GM23338 (cell line): Measurements from ENCODE around the gene GSC2. TPM values are rescaled to one million over a fixed set of nuclear protein-coding genes. Genes with fewer than 3 reads are reported as not detected.

Experiments
- ATAC-seq: fragments of 200-7000 bp; cut with Tn5 transposase; 3 replicates; pipeline ENCODE4 v1.9.1; 2020
- DNase-seq: peaks from one replicate; pipeline ENCODE4 v3.0.0-alpha.2; 2015; ENCODE audit warnings: low spot score
- H2AFZ ChIP-seq: fragments of 200-600 bp; sonication (generic); 2 replicates; pipeline ENCODE4 v1.8.0; 2016; ENCODE audit warnings: antibody characterized with exemption, mild to moderate bottlenecking, moderate library complexity
- H3F3A ChIP-seq: fragments of 200-600 bp; sonication (generic); replicated peaks from 2 replicates; pipeline ENCODE4 v1.8.0; 2017; ENCODE audit warnings: antibody characterized with exemption, mixed run types, low read depth
- H3K27ac ChIP-seq: fragments of 200-600 bp; sonication (generic); 2 replicates; pipeline ENCODE4 v1.6.1; 2016; ENCODE audit warnings: low read depth
- H3K27me3 ChIP-seq: fragments of 200-600 bp; sonication (generic); 2 replicates; pipeline ENCODE4 v1.8.0; 2016; ENCODE audit warnings: mild to moderate bottlenecking, mixed run types, moderate library complexity; ENCODE audit not compliant: insufficient read depth
- H3K36me3 ChIP-seq: fragments of 200-600 bp; sonication (generic); 2 replicates; pipeline ENCODE4 v1.8.0; 2016; ENCODE audit warnings: mild to moderate bottlenecking; ENCODE audit not compliant: insufficient read depth
- H3K4me1 ChIP-seq: fragments of 200-600 bp; sonication (generic); 2 replicates; pipeline ENCODE4 v1.8.0; 2016; ENCODE audit warnings: mild to moderate bottlenecking, moderate library complexity; ENCODE audit not compliant: insufficient read depth
- H3K4me2 ChIP-seq: fragments of 200-600 bp; sonication (generic); 2 replicates; pipeline ENCODE4 v1.7.1; 2017; ENCODE audit warnings: mixed run types
- H3K4me3 ChIP-seq: fragments of 200-600 bp; sonication (generic); 2 replicates; pipeline ENCODE4 v1.6.1; 2016; ENCODE audit warnings: mixed run types
- H3K79me2 ChIP-seq: fragments of 200-600 bp; sonication (generic); replicated peaks from 2 replicates; pipeline ENCODE4 v1.8.0; 2017; ENCODE audit warnings: mild to moderate bottlenecking; ENCODE audit not compliant: insufficient read depth
- H3K9me2 ChIP-seq: fragments of 200-600 bp; sonication (generic); 2 replicates; pipeline ENCODE4 v1.8.0; 2017; ENCODE audit not compliant: insufficient read depth
- H4K20me1 ChIP-seq: fragments of 200-600 bp; sonication (generic); replicated peaks from 2 replicates; pipeline ENCODE4 v1.8.0; 2017; ENCODE audit warnings: mild to moderate bottlenecking; ENCODE audit not compliant: insufficient read depth
- H3K27ac Mint-ChIP-seq: 2 replicates; pipeline ENCODE4 v1.8.0; 2020; ENCODE audit warnings: inconsistent platforms, mild to moderate bottlenecking, moderate library complexity, mixed read lengths
- H3K27me3 Mint-ChIP-seq: 3 replicates; pipeline ENCODE4 v1.8.0; 2022; ENCODE audit warnings: low read depth, mild to moderate bottlenecking, moderate library complexity, mixed read lengths, inconsistent platforms; ENCODE audit not compliant: insufficient read depth, poor library complexity
- H3K36me3 Mint-ChIP-seq: 3 replicates; pipeline ENCODE4 v1.8.0; 2021; ENCODE audit warnings: low read depth, mild to moderate bottlenecking, inconsistent platforms, moderate library complexity, mixed read lengths
- H3K4me1 Mint-ChIP-seq: 3 replicates; pipeline ENCODE4 v1.8.0; 2020; ENCODE audit warnings: mild to moderate bottlenecking, inconsistent platforms, mixed read lengths
- H3K4me3 Mint-ChIP-seq: 3 replicates; pipeline ENCODE4 v1.8.0; 2021; ENCODE audit warnings: moderate library complexity, mild to moderate bottlenecking, inconsistent platforms, mixed read lengths
- H3K9me3 Mint-ChIP-seq: 3 replicates; pipeline ENCODE4 v1.8.0; 2020; ENCODE audit warnings: moderate library complexity, mild to moderate bottlenecking, inconsistent platforms, mixed read lengths
- CREB1 ChIP-seq: fragments of 250-450 bp; sonication (Bioruptor Pico); IDR thresholded peaks from 2 replicates; pipeline ENCODE4 v1.5.0; 2020; ENCODE audit warnings: low read depth, mild to moderate bottlenecking, moderate library complexity
- ETS1 ChIP-seq: IDR thresholded peaks from 2 replicates; pipeline ENCODE4 v1.6.1; 2016; ENCODE audit warnings: antibody characterized with exemption
- EZH2 ChIP-seq: fragments of 200-600 bp; sonication (generic); IDR thresholded peaks from one replicate; pipeline ENCODE4 v1.8.0; 2017; ENCODE audit warnings: antibody characterized with exemption, mild to moderate bottlenecking, low read depth; ENCODE audit not compliant: unreplicated experiment
- EZH2phosphoT487 ChIP-seq: fragments of 200-600 bp; sonication (generic); IDR thresholded peaks from one replicate; pipeline ENCODE4 v1.8.1; 2018; ENCODE audit warnings: antibody characterized with exemption; ENCODE audit not compliant: unreplicated experiment
- JUNB ChIP-seq: IDR thresholded peaks from one replicate; pipeline ENCODE4 v1.6.1; 2016; ENCODE audit warnings: antibody characterized with exemption; ENCODE audit not compliant: unreplicated experiment
- NANOG ChIP-seq: IDR thresholded peaks from 2 replicates; pipeline ENCODE4 v1.6.1; 2016; ENCODE audit warnings: antibody characterized with exemption, borderline replicate concordance
- POLR2AphosphoS5 ChIP-seq: IDR thresholded peaks from 2 replicates; pipeline ENCODE4 v1.6.1; 2016; ENCODE audit warnings: antibody characterized with exemption, low read depth
- REST ChIP-seq: IDR thresholded peaks from one replicate; pipeline ENCODE4 v1.6.1; 2018; ENCODE audit warnings: antibody characterized with exemption; ENCODE audit not compliant: unreplicated experiment
- STAT1 ChIP-seq: IDR thresholded peaks from one replicate; pipeline ENCODE4 v1.6.1; 2016; ENCODE audit warnings: antibody characterized with exemption; ENCODE audit not compliant: unreplicated experiment
- ZNF114 ChIP-seq: fragments of 250-450 bp; sonication (Bioruptor Pico); IDR thresholded peaks from 2 replicates; pipeline ENCODE4 v1.5.0; 2020; ENCODE audit warnings: mild to moderate bottlenecking, moderate library complexity
- ZNF331 ChIP-seq: fragments of 250-450 bp; sonication (Bioruptor Pico); IDR thresholded peaks from 2 replicates; pipeline ENCODE4 v1.5.0; 2020; ENCODE audit warnings: low read depth, mild to moderate bottlenecking, moderate library complexity
- ZNF462 ChIP-seq: fragments of 250-450 bp; sonication (Bioruptor Pico); IDR thresholded peaks from 2 replicates; pipeline ENCODE4 v1.5.0; 2020; ENCODE audit warnings: mild to moderate bottlenecking, moderate library complexity
- polyA plus RNA-seq: library from polyadenylated mRNA; unstranded; fragments of >200 nt; fragmentation: Nextera tagmentation; extraction: Ambion mirVana; gene quantifications from 2 replicates; pipeline ENCODE4 v1.2.1, GENCODE V29; 2016
- total RNA-seq: library from RNA; depleted of rRNA; stranded (reverse); fragments of >200 nt; shearing (Covaris generic); gene quantifications from 2 replicates; pipeline ENCODE4 v1.2.3, GENCODE V29; 2014

The GSC2 gene
- total and polyA plus RNA-seq, 2 experiments from 2014 or later, result not detected

- H3K4me1 ChIP-seq, result peaks cover 16% of the 10 kb centered on the region
- Mint-ChIP-seq H3K4me1 (peaks cover 29% of the 10 kb centered on the region), H3K9me3 (no peaks in the 10 kb centered on the region), H3K27ac (no peak overlapping the region), H3K36me3 (no peaks in the 10 kb centered on the region; the same call in 2 of the 3 replicates), H3K27me3 (peaks cover 22% of the 10 kb centered on the region), H3K4me3 (no peak overlapping the region; the same call in 2 of the 3 replicates)
- no peak overlapping the region for H2AFZ ChIP-seq
- no peaks in the 10 kb centered on the region for H3K36me3 ChIP-seq
- H3K27me3 ChIP-seq, result no peaks in the 10 kb centered on the region
- peaks cover 4% of the 10 kb centered on the region; the same call in 1 of the 2 replicates for H3F3A ChIP-seq
- no peak for DNase-seq
- no peak overlapping the region for H3K4me3 ChIP-seq
- no peak for ATAC-seq
- no peak overlapping the region for H3K27ac ChIP-seq
- peaks cover 24% of the 10 kb centered on the region for H4K20me1 ChIP-seq
- no peaks in the 10 kb centered on the region for H3K9me2 ChIP-seq
- no peak overlapping the region for H3K4me2 ChIP-seq
- TF ChIP-seq REST (no peak), ETS1 (no peak), STAT1 (no peak), ZNF114 (CRISPR knock-in tag) (no peak), ZNF462 (no peak), EZH2phosphoT487 (no peak), NANOG (no peak), CREB1 (CRISPR knock-in tag) (no peak), POLR2AphosphoS5 (no peak), JUNB (no peak), ZNF331 (no peak), EZH2 (no peak)
- peaks cover 28% of the 10 kb centered on the region for H3K79me2 ChIP-seq
Measured at GRCh38 chr22:19123936-19124335, 26.2 kb downstream of the GSC2 start.
